HepG2 (cell line): Measurements from ENCODE around the gene SLC4A5. TPM values are rescaled to one million over a fixed set of nuclear protein-coding genes. Genes with fewer than 3 reads are reported as not detected.

Experiments used
- CCDC6 ChIP-seq: sonication (generic); formaldehyde crosslinking; IDR thresholded peaks from 2 replicates; pipeline ENCODE4 v1.8.1; 2022; ENCODE audit warnings: mild to moderate bottlenecking, missing genetic modification reagents, moderate library complexity
- CSRNP2 ChIP-seq: sonication (generic); formaldehyde crosslinking; conservative IDR thresholded peaks from 2 replicates; pipeline ENCODE4 v1.8.0; 2022; ENCODE audit warnings: low read depth, missing genetic modification reagents
- GABPA ChIP-seq, 2 experiments: IDR thresholded peaks; 2 replicates each; pipeline ENCODE4 v1.6.1; 2011 to 2016; ENCODE audit warnings: low read depth in 2 of 2, low read length in 1 of 2, missing biosample characterization in 1 of 2, missing genetic modification characterization in 1 of 2
- LCORL ChIP-seq, 2 experiments: fragments of 450-650 bp in 1 of 2; sonication (generic) in 1 of 2; formaldehyde crosslinking in 1 of 2; IDR thresholded peaks; 2 replicates each; pipeline versions ENCODE4 v1.5.0 to v1.6.1; 2017 to 2020; ENCODE audit warnings: antibody characterized with exemption in 1 of 2, missing genetic modification reagents in 1 of 2
- NR2F6 ChIP-seq, 2 experiments: IDR thresholded peaks; 2 replicates each; pipeline ENCODE4 v1.6.1; 2016; ENCODE audit warnings: antibody characterized with exemption in 1 of 2, mild to moderate bottlenecking in 1 of 2
- PPARG ChIP-seq: conservative IDR thresholded peaks from 2 replicates; pipeline ENCODE4 v1.6.1; 2016; ENCODE audit warnings: missing biosample characterization, missing genetic modification reagents
- RXRB ChIP-seq: IDR thresholded peaks from 2 replicates; pipeline ENCODE4 v1.6.1; 2016; ENCODE audit warnings: borderline replicate concordance, missing genetic modification reagents, missing compliant biosample characterization
- SAP130 ChIP-seq: IDR thresholded peaks from 2 replicates; pipeline ENCODE4 v1.6.1; 2016; ENCODE audit warnings: low read depth
- STAG1 ChIP-seq: sonication (generic); formaldehyde crosslinking; IDR thresholded peaks from 2 replicates; pipeline ENCODE4 v1.4.0; 2020; ENCODE audit warnings: missing genetic modification reagents
- TBX2 ChIP-seq: sonication (generic); formaldehyde crosslinking; IDR thresholded peaks from 2 replicates; pipeline ENCODE4 v1.5.0; 2020; ENCODE audit warnings: missing genetic modification reagents, mild to moderate bottlenecking, borderline replicate concordance
- XRCC5 ChIP-seq: fragments of 200-400 bp; formaldehyde crosslinking; optimal IDR thresholded peaks from 2 replicates; pipeline ENCODE3; 2017; ENCODE audit warnings: mild to moderate bottlenecking, low read length
- ZNF430 ChIP-seq: sonication (generic); formaldehyde crosslinking; IDR thresholded peaks from 2 replicates; pipeline ENCODE4 v1.9.0; 2021; ENCODE audit warnings: mild to moderate bottlenecking, missing genetic modification reagents
- ZNF776 ChIP-seq: sonication (generic); formaldehyde crosslinking; IDR thresholded peaks from 2 replicates; pipeline ENCODE4 v1.4.0; 2020; ENCODE audit warnings: mild to moderate bottlenecking, missing genetic modification reagents
- ZSCAN29 ChIP-seq: sonication (generic); formaldehyde crosslinking; conservative IDR thresholded peaks from 2 replicates; pipeline ENCODE4 v1.4.0; 2020; ENCODE audit warnings: mild to moderate bottlenecking, missing genetic modification reagents
- polyA plus RNA-seq, 8 experiments: library from polyadenylated mRNA; depleted of rRNA in 3 of 8; stranded (reverse) in 7 of 8; unstranded in 1 of 8; fragments of >200 nt; fragmentation: Illumina TruSeq in 4 of 8; extraction: Trizol in 4 of 8; gene quantifications; 2 replicates each; pipeline versions ENCODE4 v1.2.1 to v1.2.3, GENCODE V29; 2011 to 2016; ENCODE audit warnings: low read depth in 4 of 8, missing spikeins in 1 of 8, mixed read lengths in 1 of 8; ENCODE audit not compliant: insufficient read depth in 1 of 8
- total RNA-seq, 5 experiments: library from RNA; depleted of rRNA; stranded (reverse); fragments of >200 nt; fragmentation: Illumina TruSeq; extraction: Trizol; gene quantifications; 2 replicates each; pipeline ENCODE4 v1.2.3, GENCODE V29; 2016; ENCODE audit warnings: low read depth in 1 of 5

The SLC4A5 gene
- total and polyA plus RNA-seq, 2 of the 13 experiments (the other 11 are each of a cell fraction or from before 2014, with no cell fraction given), result 0.50 TPM; not detected in 1

- TF ChIP-seq GABPA (IDR thresholded peaks at IDR 0.05; ENCODE audit: low read depth, low read length), result no peak
- TF ChIP-seq GABPA (CRISPR knock-in tag; IDR thresholded peaks at IDR 0.05; ENCODE audit: low read depth), result no peak
- TF ChIP-seq ZNF430 (CRISPR knock-in tag), result no peak
- no peak for TF ChIP-seq CSRNP2 (CRISPR knock-in tag)
- peak; percentile 92 for TF ChIP-seq PPARG
- peak; percentile 16; the same call in 1 of the 2 replicates for TF ChIP-seq NR2F6 (IDR thresholded peaks at IDR 0.05)
- TF ChIP-seq NR2F6 (CRISPR knock-in tag; IDR thresholded peaks at IDR 0.05), result no peak; the same call in 1 of the 2 replicates
- TF ChIP-seq RXRB (CRISPR knock-in tag), result peak; percentile 64; the same call in 1 of the 2 replicates
- TF ChIP-seq ZNF776 (CRISPR knock-in tag), result no peak
- peak; percentile 89 for TF ChIP-seq STAG1 (CRISPR knock-in tag)
- TF ChIP-seq ZSCAN29, result no peak
- 0 out of 2 replicates have a peak, but pooled peaks have one; percentile 17 for TF ChIP-seq TBX2 (CRISPR knock-in tag)
- TF ChIP-seq XRCC5, result peak; percentile 20
- peak; percentile 43 for TF ChIP-seq SAP130
- TF ChIP-seq CCDC6, result no peak
- TF ChIP-seq LCORL (IDR thresholded peaks at IDR 0.05), result no peak
- TF ChIP-seq LCORL (CRISPR knock-in tag; IDR thresholded peaks at IDR 0.05), result no peak
Observed at GRCh38 chr2:74261204-74261864, 81.9 kb downstream of the SLC4A5 start (continued).
